Prostate gland (tissue), 2 donors: ENCODE data around the gene COL2A1. TPM values are rescaled to one million over a fixed set of nuclear protein-coding genes. Genes with fewer than 3 reads are reported as not detected.

Source experiments
- DNase-seq: peaks from one replicate; pipeline ENCODE4 v3.0.0-alpha.2; 2019; ENCODE audit warnings: low spot score
- H3K27ac ChIP-seq, 2 donors: fragments of 200-600 bp; sonication (generic); 2 replicates each; pipeline ENCODE4 v1.5.1; 2017 to 2019
- H3K27me3 ChIP-seq: fragments of 200-600 bp; sonication (generic); replicated peaks from 2 replicates; pipeline ENCODE4 v1.5.1; 2019; ENCODE audit not compliant: insufficient read depth
- H3K36me3 ChIP-seq, 2 donors: fragments of 200-600 bp; sonication (generic); 1 replicate in 1 of 2; 2 replicates in 1 of 2; pipeline versions ENCODE4 v1.5.1 to v1.8.1; 2017 to 2019
- H3K4me1 ChIP-seq: fragments of 200-600 bp; sonication (generic); replicated peaks from 2 replicates; pipeline ENCODE4 v1.5.1; 2019
- H3K4me3 ChIP-seq, 2 donors: fragments of 200-600 bp; sonication (generic); 2 replicates each; pipeline ENCODE4 v1.5.1; 2017 to 2019
- H3K9me3 ChIP-seq: fragments of 200-600 bp; sonication (generic); 2 replicates; pipeline ENCODE4 v1.5.1; 2017
- POLR2A ChIP-seq: fragments of 450-650 bp; IDR thresholded peaks from one replicate; pipeline ENCODE4 v1.6.1; 2016; ENCODE audit warnings: antibody characterized with exemption, mild to moderate bottlenecking
- POLR2AphosphoS5 ChIP-seq: sonication (generic); formaldehyde crosslinking; IDR thresholded peaks from one replicate; pipeline ENCODE4 v1.6.1; 2017; ENCODE audit warnings: antibody characterized with exemption
- WGBS: methylation state at CpG from one replicate; pipeline ENCODE4 v1.1.5; 2018; 5-methylcytosine and 5-hydroxymethylcytosine counted together
- intact Hi-C: fragments of 100-400 bp; cut with DNase I; formaldehyde crosslinking; loops from one replicate; pipeline ENCODE4 v1.14.2; 2022
- total RNA-seq, 2 donors: library from RNA; depleted of rRNA; stranded (reverse); fragments of >200 nt; gene quantifications; one replicate each; pipeline ENCODE4 v1.1.0, GENCODE V29; 2016
- TF ChIP-seq, protein P1 (sequence below), 4 experiments: fragments of 200-600 bp in 2 of 4; fragments of 450-650 bp in 2 of 4; sonication (generic) in 2 of 4; IDR thresholded peaks; 1 replicate in 3 of 4; 2 replicates in 1 of 4; pipeline ENCODE4 v1.5.1; 2016 to 2019; ENCODE audit warnings: antibody characterized with exemption in 4 of 4, mild to moderate bottlenecking in 2 of 4, moderate library complexity in 2 of 4

Gene COL2A1
- total RNA-seq, 2 donors from 2014 or later = 0.14 to 1.9 TPM

- no peak for DNase-seq
- H3K9me3 ChIP-seq = no peaks in the 10 kb centered on the region
These were observed 5.2 kb upstream of the COL2A1 start for GRCh38 chr12:48009471-48009870.

GRCh38 chr12:48008950-48009349, 4.7 kb upstream of the COL2A1 start:
- intact Hi-C loops = no loop called here
- DNase-seq = no peak
- Histone ChIP-seq H3K9me3 (no peaks in the 10 kb centered on the region), H3K27me3 (peaks cover 13% of the 10 kb centered on the region), H3K36me3 (no peaks in the 10 kb centered on the region), H3K4me3 (no peak overlapping the region), H3K27ac (no peak overlapping the region), H3K4me1 (peaks cover 7% of the 10 kb centered on the region)
- 83% methylated on average over 4 of the region's 4 CpGs for WGBS
- TF ChIP-seq POLR2A (no peak), POLR2AphosphoS5 (no peak)
- TF ChIP-seq, protein P1, sequence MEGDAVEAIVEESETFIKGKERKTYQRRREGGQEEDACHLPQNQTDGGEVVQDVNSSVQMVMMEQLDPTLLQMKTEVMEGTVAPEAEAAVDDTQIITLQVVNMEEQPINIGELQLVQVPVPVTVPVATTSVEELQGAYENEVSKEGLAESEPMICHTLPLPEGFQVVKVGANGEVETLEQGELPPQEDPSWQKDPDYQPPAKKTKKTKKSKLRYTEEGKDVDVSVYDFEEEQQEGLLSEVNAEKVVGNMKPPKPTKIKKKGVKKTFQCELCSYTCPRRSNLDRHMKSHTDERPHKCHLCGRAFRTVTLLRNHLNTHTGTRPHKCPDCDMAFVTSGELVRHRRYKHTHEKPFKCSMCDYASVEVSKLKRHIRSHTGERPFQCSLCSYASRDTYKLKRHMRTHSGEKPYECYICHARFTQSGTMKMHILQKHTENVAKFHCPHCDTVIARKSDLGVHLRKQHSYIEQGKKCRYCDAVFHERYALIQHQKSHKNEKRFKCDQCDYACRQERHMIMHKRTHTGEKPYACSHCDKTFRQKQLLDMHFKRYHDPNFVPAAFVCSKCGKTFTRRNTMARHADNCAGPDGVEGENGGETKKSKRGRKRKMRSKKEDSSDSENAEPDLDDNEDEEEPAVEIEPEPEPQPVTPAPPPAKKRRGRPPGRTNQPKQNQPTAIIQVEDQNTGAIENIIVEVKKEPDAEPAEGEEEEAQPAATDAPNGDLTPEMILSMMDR (IDR thresholded peaks at IDR 0.05) = no peak

More at GRCh38 chr12:48009471-48009870, 5.2 kb upstream of the COL2A1 start:
- TF ChIP-seq POLR2AphosphoS5 (no peak), POLR2A (no peak)
- TF ChIP-seq, protein P1 (IDR thresholded peaks at IDR 0.05) = no peak
- Histone ChIP-seq H3K4me1 (peaks cover 2% of the 10 kb centered on the region), H3K27me3 (peaks cover 9% of the 10 kb centered on the region), H3K36me3 (no peaks in the 10 kb centered on the region), H3K4me3 (no peak overlapping the region), H3K27ac (no peak overlapping the region)
- WGBS = 83% methylated on average over 1 of the region's 1 CpG
- intact Hi-C loops = no loop called here

- peaks cover 14% of the 10 kb centered on the region for H3K27me3 ChIP-seq
- no peak overlapping the region for H3K4me3 ChIP-seq
- no peak overlapping the region for H3K27ac ChIP-seq
- WGBS = 63% methylated on average over 2 of the region's 2 CpGs
- H3K9me3 ChIP-seq = no peaks in the 10 kb centered on the region
- peaks cover 9% of the 10 kb centered on the region for H3K4me1 ChIP-seq
- no peak for DNase-seq
- no peaks in the 10 kb centered on the region for H3K36me3 ChIP-seq
- intact Hi-C loops = no loop called here
- TF ChIP-seq POLR2AphosphoS5 (no peak), POLR2A (no peak)
- TF ChIP-seq, protein P1 (IDR thresholded peaks at IDR 0.05) = no peak
These were observed 4.1 kb upstream of the COL2A1 start for GRCh38 chr12:48008349-48008748.

- TF ChIP-seq, protein P1 (IDR thresholded peaks at IDR 0.05) = no peak
- TF ChIP-seq POLR2AphosphoS5 = no peak
- TF ChIP-seq POLR2A = no peak
- Histone ChIP-seq H3K4me1 (peaks cover 10% of the 10 kb centered on the region), H3K27ac (no peak overlapping the region), H3K4me3 (no peak overlapping the region), H3K36me3 (no peaks in the 10 kb centered on the region), H3K27me3 (peaks cover 14% of the 10 kb centered on the region), H3K9me3 (no peaks in the 10 kb centered on the region)
- DNase-seq = no peak
- intact Hi-C loops = no loop called here
- WGBS = 85% methylated on average over 4 of the region's 4 CpGs
These were observed 2.9 kb upstream of the COL2A1 start for GRCh38 chr12:48007206-48007605.

DNA sequence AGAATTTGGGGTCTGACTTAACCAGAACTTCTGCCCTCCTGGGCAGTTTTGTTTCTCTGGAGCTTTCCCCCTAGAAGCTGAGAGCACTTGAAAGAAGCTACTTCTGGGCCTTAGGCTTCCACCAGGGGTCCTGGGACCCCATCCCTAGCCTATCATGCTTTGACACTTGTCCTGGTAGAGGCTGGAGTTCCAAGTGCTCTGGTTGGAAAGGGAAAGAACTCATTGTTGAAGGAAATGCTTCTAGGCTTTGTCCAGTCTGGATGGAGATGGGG, 1.4 kb upstream of the COL2A1 start:
- DNase-seq = no peak
- H3K27ac ChIP-seq = no peak overlapping the region
- H3K27me3 ChIP-seq = peaks cover 14% of the 10 kb centered on the region
- H3K36me3 ChIP-seq = no peaks in the 10 kb centered on the region
- TF ChIP-seq, protein P1 (IDR thresholded peaks at IDR 0.05) = no peak
- TF ChIP-seq POLR2AphosphoS5 (no peak), POLR2A (no peak)
- H3K4me3 ChIP-seq = no peak overlapping the region
- no peaks in the 10 kb centered on the region for H3K9me3 ChIP-seq
- intact Hi-C loops = no loop called here
- H3K4me1 ChIP-seq = peaks cover 16% of the 10 kb centered on the region
